HepG2 (cell line): ENCODE results near the gene PEX11A. TPM values are rescaled to one million over a fixed set of nuclear protein-coding genes. Genes with fewer than 3 reads are reported as not detected.

Source experiments
- AFF4 ChIP-seq: sonication (generic); formaldehyde crosslinking; IDR thresholded peaks from 2 replicates; pipeline ENCODE4 v1.4.0; 2020; ENCODE audit warnings: missing genetic modification reagents
- AGO2 ChIP-seq: fragments of 200-400 bp; formaldehyde crosslinking; optimal IDR thresholded peaks from 2 replicates; pipeline ENCODE3; 2017; ENCODE audit warnings: mild to moderate bottlenecking, low read depth, low read length, moderate library complexity
- ATF2 ChIP-seq: sonication (generic); formaldehyde crosslinking; IDR thresholded peaks from 2 replicates; pipeline ENCODE4 v1.4.0; 2020; ENCODE audit warnings: missing genetic modification reagents
- CREBL2 ChIP-seq: sonication (generic); formaldehyde crosslinking; IDR thresholded peaks from 2 replicates; pipeline ENCODE4 v1.8.1; 2023; ENCODE audit warnings: missing genetic modification reagents, mild to moderate bottlenecking, borderline replicate concordance
- FOSL1 ChIP-seq: sonication (generic); formaldehyde crosslinking; IDR thresholded peaks from 2 replicates; pipeline ENCODE4 v1.9.0; 2021; ENCODE audit warnings: missing genetic modification reagents, borderline replicate concordance
- JARID2 ChIP-seq: sonication (generic); formaldehyde crosslinking; IDR thresholded peaks from 2 replicates; pipeline ENCODE4 v1.8.1; 2023; ENCODE audit warnings: missing genetic modification reagents, inconsistent platforms; ENCODE audit not compliant: insufficient replicate concordance
- MTA1 ChIP-seq: sonication (generic); formaldehyde crosslinking; IDR thresholded peaks from 2 replicates; pipeline ENCODE4 v1.4.0; 2020; ENCODE audit warnings: missing genetic modification reagents, mild to moderate bottlenecking, borderline replicate concordance
- RFXANK ChIP-seq: IDR thresholded peaks from 2 replicates; pipeline ENCODE4 v1.6.1; 2016
- SRSF4 ChIP-seq: fragments of 200-400 bp; formaldehyde crosslinking; IDR thresholded peaks from one replicate; pipeline ENCODE4 v1.6.1; 2018; ENCODE audit warnings: mild to moderate bottlenecking, low read depth, low read length, moderate library complexity; ENCODE audit not compliant: poor library complexity, severe bottlenecking
- TMF1 ChIP-seq: sonication (generic); formaldehyde crosslinking; IDR thresholded peaks from 2 replicates; pipeline ENCODE4 v1.8.1; 2022; ENCODE audit warnings: low read depth, missing genetic modification reagents
- ZBTB1 ChIP-seq: sonication (generic); formaldehyde crosslinking; IDR thresholded peaks from 2 replicates; pipeline ENCODE4 v1.4.0; 2020; ENCODE audit warnings: missing genetic modification reagents, borderline replicate concordance
- ZBTB49 ChIP-seq: sonication (generic); formaldehyde crosslinking; IDR thresholded peaks from 2 replicates; pipeline ENCODE4 v1.4.0; 2020; ENCODE audit warnings: missing genetic modification reagents, borderline replicate concordance
- ZC3H13 ChIP-seq: sonication (generic); formaldehyde crosslinking; IDR thresholded peaks from 2 replicates; pipeline ENCODE4 v1.8.1; 2023; ENCODE audit warnings: mild to moderate bottlenecking, missing genetic modification reagents, moderate library complexity
- ZNF101 ChIP-seq: sonication (generic); formaldehyde crosslinking; IDR thresholded peaks from 2 replicates; pipeline ENCODE4 v1.4.0; 2020; ENCODE audit warnings: mild to moderate bottlenecking, low read depth, missing genetic modification reagents, borderline replicate concordance
- ZNF496 ChIP-seq: sonication (generic); formaldehyde crosslinking; IDR thresholded peaks from 2 replicates; pipeline ENCODE4 v1.8.1; 2023; ENCODE audit warnings: mild to moderate bottlenecking, moderate library complexity, missing genetic modification reagents; ENCODE audit not compliant: insufficient replicate concordance
- ZNF543 ChIP-seq: sonication (generic); formaldehyde crosslinking; IDR thresholded peaks from 2 replicates; pipeline ENCODE4 v1.4.0; 2020; ENCODE audit warnings: mild to moderate bottlenecking, missing genetic modification reagents
- ZNF572 ChIP-seq: sonication (generic); formaldehyde crosslinking; IDR thresholded peaks from 2 replicates; pipeline ENCODE4 v1.5.1; 2020; ENCODE audit warnings: mild to moderate bottlenecking, missing genetic modification reagents
- ZNF883 ChIP-seq: sonication (generic); formaldehyde crosslinking; IDR thresholded peaks from 2 replicates; pipeline ENCODE4 v1.5.1; 2020; ENCODE audit warnings: mild to moderate bottlenecking, missing genetic modification reagents; ENCODE audit errors: not compliant biosample characterization
- polyA plus RNA-seq, 8 experiments: library from polyadenylated mRNA; depleted of rRNA in 3 of 8; stranded (reverse) in 7 of 8; unstranded in 1 of 8; fragments of >200 nt; fragmentation: Illumina TruSeq in 4 of 8; extraction: Trizol in 4 of 8; gene quantifications; 2 replicates each; pipeline versions ENCODE4 v1.2.1 to v1.2.3, GENCODE V29; 2011 to 2016; ENCODE audit warnings: low read depth in 4 of 8, missing spikeins in 1 of 8, mixed read lengths in 1 of 8; ENCODE audit not compliant: insufficient read depth in 1 of 8
- total RNA-seq, 5 experiments: library from RNA; depleted of rRNA; stranded (reverse); fragments of >200 nt; fragmentation: Illumina TruSeq; extraction: Trizol; gene quantifications; 2 replicates each; pipeline ENCODE4 v1.2.3, GENCODE V29; 2016; ENCODE audit warnings: low read depth in 1 of 5

The PEX11A gene
- total and polyA plus RNA-seq, 2 of the 13 experiments (the other 11 are each of a cell fraction or from before 2014, with no cell fraction given), result 9.9 to 15.1 TPM

GRCh38 chr15:89690276-89691218, at the start of gene PEX11A, which contains the start of gene WDR93 (continued):
- TF ChIP-seq ZNF496 (CRISPR knock-in tag), result no peak
- TF ChIP-seq JARID2 (CRISPR knock-in tag), result no peak
- no peak for TF ChIP-seq AFF4
- TF ChIP-seq RFXANK (CRISPR knock-in tag), result no peak
- no peak for TF ChIP-seq AGO2
- no peak for TF ChIP-seq ZNF543
- no peak for TF ChIP-seq TMF1 (CRISPR knock-in tag)
- peak; percentile 82 for TF ChIP-seq ZNF883 (CRISPR knock-in tag)
- no peak for TF ChIP-seq ZBTB49
- no peak for TF ChIP-seq SRSF4
- TF ChIP-seq MTA1 (CRISPR knock-in tag), result no peak
- TF ChIP-seq ZNF101 (CRISPR knock-in tag), result no peak
- TF ChIP-seq ZNF572 (CRISPR knock-in tag), result no peak
- 0 out of 2 replicates have a peak, but pooled peaks have one; percentile 42 for TF ChIP-seq ZBTB1
- TF ChIP-seq CREBL2 (CRISPR knock-in tag), result no peak
- TF ChIP-seq ATF2 (CRISPR knock-in tag), result no peak
- TF ChIP-seq FOSL1 (CRISPR knock-in tag), result no peak
- no peak for TF ChIP-seq ZC3H13 (CRISPR knock-in tag)
